C4-2B (cell line): ENCODE data around the gene NAV2.

Experiments
- ZFX ChIP-seq: fragments of 450-650 bp; IDR thresholded peaks from 2 replicates; pipeline ENCODE4 v1.6.1; 2017
- TF ChIP-seq, protein P1 (sequence below): fragments of 450-650 bp; conservative IDR thresholded peaks from 2 replicates; pipeline ENCODE4 v1.5.1; 2017; ENCODE audit warnings: mild to moderate bottlenecking

DNA sequence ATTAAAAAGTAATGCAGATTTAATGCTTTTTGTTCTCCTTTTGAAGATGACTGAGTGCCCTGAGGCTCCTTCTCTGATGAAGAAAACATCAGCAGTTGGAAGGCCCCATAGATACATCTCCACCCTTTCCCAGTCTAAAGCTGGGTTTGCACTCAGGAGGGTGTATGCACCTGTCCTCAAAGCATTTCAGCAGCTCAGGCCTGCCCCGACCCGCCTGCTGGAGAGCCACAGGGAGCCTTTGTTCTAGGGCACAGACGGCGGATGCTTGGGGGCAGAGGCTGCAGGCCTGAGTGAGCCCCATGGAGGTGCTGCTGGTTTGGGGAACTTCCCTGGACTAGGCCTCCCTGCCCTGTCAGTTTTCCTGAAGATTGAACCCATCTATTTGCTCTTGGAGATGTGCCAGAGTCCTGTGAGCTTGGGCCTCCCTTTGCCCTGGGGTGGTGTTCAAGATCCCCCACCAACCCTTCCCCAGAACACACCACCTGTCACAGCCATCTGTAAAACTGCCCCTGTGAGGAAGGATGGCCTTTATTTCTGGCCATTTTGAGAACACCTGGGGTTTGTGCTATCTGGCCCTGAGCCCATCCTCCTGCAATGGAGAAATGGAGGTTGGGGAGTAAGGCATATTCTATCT is 160.0 kb downstream of the NAV2 start:
- TF ChIP-seq, protein P1, sequence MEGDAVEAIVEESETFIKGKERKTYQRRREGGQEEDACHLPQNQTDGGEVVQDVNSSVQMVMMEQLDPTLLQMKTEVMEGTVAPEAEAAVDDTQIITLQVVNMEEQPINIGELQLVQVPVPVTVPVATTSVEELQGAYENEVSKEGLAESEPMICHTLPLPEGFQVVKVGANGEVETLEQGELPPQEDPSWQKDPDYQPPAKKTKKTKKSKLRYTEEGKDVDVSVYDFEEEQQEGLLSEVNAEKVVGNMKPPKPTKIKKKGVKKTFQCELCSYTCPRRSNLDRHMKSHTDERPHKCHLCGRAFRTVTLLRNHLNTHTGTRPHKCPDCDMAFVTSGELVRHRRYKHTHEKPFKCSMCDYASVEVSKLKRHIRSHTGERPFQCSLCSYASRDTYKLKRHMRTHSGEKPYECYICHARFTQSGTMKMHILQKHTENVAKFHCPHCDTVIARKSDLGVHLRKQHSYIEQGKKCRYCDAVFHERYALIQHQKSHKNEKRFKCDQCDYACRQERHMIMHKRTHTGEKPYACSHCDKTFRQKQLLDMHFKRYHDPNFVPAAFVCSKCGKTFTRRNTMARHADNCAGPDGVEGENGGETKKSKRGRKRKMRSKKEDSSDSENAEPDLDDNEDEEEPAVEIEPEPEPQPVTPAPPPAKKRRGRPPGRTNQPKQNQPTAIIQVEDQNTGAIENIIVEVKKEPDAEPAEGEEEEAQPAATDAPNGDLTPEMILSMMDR = no peak
- TF ChIP-seq ZFX = no peak
